ENCODE results near the gene RBM43. TPM values are rescaled to one million over a fixed set of nuclear protein-coding genes. Genes with fewer than 3 reads are reported as not detected.
"Not testable (repeated sequence)": the region's sequence is repeated elsewhere in the genome, so short reads cannot be mapped to it uniquely, and the experiment has no call there.

RBM43 gene
- total and polyA plus RNA-seq, 9 donors: 5.5 to 22.0 (median 13.6) TPM

DNA sequence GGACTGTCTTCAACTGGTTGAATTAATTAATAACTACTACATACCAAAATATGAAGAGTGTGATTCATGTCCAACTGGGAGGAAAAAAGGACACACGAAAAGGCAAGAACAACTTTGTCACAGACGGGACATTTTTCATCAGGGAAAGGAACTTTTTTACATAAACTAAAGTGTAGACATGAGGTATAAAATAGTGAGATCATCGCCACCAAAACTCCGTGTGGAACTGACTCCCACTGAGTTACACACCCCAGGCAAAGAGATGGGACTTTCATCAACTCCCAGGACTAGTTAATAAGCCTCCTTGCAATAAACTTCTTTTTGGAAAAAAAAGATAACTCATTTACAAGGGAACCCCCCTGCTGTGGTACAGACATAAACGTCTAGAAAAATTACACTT lies 40.7 kb upstream of the RBM43 start:
- no peak overlapping the region for H3K4me3 ChIP-seq
- DNase-seq: no peak
- no peaks in the 10 kb centered on the region for H3K27me3 ChIP-seq
- no peaks in the 10 kb centered on the region for H3K36me3 ChIP-seq
- no peak overlapping the region for H3K27ac ChIP-seq
- no peak for TF ChIP-seq EP300 (IDR thresholded peaks at IDR 0.05)
- TF ChIP-seq POLR2A (IDR thresholded peaks at IDR 0.05): no peak
- TF ChIP-seq, protein P1, sequence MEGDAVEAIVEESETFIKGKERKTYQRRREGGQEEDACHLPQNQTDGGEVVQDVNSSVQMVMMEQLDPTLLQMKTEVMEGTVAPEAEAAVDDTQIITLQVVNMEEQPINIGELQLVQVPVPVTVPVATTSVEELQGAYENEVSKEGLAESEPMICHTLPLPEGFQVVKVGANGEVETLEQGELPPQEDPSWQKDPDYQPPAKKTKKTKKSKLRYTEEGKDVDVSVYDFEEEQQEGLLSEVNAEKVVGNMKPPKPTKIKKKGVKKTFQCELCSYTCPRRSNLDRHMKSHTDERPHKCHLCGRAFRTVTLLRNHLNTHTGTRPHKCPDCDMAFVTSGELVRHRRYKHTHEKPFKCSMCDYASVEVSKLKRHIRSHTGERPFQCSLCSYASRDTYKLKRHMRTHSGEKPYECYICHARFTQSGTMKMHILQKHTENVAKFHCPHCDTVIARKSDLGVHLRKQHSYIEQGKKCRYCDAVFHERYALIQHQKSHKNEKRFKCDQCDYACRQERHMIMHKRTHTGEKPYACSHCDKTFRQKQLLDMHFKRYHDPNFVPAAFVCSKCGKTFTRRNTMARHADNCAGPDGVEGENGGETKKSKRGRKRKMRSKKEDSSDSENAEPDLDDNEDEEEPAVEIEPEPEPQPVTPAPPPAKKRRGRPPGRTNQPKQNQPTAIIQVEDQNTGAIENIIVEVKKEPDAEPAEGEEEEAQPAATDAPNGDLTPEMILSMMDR (IDR thresholded peaks at IDR 0.05): no peak
- H3K4me1 ChIP-seq (ENCODE audit: insufficient read depth): no peaks in the 10 kb centered on the region
- WGBS, 3 donors: 60 to 67% (median 64%) methylated on average over 5 of the region's 5 CpGs
- intact Hi-C loops (cut with DNase I): no loop called here
- no peaks in the 10 kb centered on the region for H3K9me3 ChIP-seq

DNA sequence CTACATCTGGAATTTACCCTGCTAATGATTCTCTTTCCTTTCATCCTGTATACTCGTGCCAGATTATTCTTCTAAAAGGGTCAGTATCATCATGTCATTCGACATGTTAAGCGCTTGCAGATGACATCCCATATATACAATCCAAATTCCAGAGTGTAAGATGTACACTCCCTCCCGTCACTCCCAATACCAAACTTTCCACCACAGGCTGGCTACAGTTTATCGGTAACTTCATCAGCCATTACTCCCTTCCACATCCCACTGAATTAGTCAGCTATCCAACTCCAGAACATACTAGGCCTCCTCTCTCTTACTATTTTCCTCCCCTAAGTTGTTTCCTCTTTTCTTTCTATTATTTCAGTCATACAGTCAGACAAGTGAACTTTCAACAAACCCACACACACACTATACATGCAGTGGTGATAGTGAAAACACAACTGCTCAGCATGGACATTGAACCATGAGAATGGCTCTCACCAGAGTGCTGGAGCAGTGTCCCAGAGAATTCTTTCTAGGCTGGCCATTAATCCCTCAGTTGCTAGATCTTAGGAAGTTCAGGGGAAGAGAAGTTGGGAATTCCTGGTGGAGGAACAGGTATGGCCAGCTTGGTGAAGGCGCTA lies 38.4 kb upstream of the RBM43 start:
- Histone ChIP-seq H3K36me3 (no peaks in the 10 kb centered on the region), H3K27me3 (no peaks in the 10 kb centered on the region), H3K9me3 (no peaks in the 10 kb centered on the region), H3K27ac (no peak overlapping the region), H3K4me1 (ENCODE audit: insufficient read depth) (no peaks in the 10 kb centered on the region), H3K4me3 (no peak overlapping the region)
- intact Hi-C loops (cut with DNase I): loop anchor here in 1 of 4 donors (10.0 kb wide), 1 partner anchor 135 kb away; no protein-coding TSS in a partner anchor
- TF ChIP-seq, protein P1 (IDR thresholded peaks at IDR 0.05): no peak
- no peak for TF ChIP-seq POLR2A (IDR thresholded peaks at IDR 0.05)
- no peak for TF ChIP-seq EP300 (IDR thresholded peaks at IDR 0.05)
- DNase-seq: no peak
- 70 to 83% (median 82%) methylated on average over 6 of the region's 6 CpGs for WGBS, 3 donors

DNA sequence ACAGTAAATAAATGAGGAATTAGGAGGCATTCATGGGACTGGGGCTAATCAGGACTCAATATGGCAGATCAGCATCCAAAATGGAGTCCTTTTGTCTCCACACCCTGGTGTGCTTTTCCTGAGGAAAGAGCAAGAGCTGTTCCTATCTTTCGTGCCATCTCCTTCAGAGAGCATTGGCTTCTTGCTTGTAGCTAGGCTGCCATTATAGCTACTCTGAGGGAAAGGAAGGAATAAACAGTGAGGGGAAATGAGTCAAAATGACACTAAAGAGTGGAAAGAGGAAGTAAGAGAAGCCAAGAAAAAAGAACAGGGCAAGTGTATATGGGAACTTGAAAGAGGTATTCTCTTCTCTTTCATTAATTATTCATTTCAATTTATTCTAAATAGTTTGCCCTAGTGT lies 36.2 kb upstream of the RBM43 start:
- Histone ChIP-seq H3K27ac (no peak overlapping the region), H3K36me3 (no peaks in the 10 kb centered on the region), H3K4me1 (ENCODE audit: insufficient read depth) (no peaks in the 10 kb centered on the region), H3K4me3 (no peak overlapping the region), H3K27me3 (no peaks in the 10 kb centered on the region), H3K9me3 (no peaks in the 10 kb centered on the region)
- 0 to 35% (median 16%) methylated on average over 1 of the region's 1 CpG for WGBS, 3 donors
- intact Hi-C loops (cut with DNase I): loop anchor here in 1 of 4 donors (10.0 kb wide), 1 partner anchor 137 kb away; no protein-coding TSS in a partner anchor
- TF ChIP-seq, protein P1 (IDR thresholded peaks at IDR 0.05): no peak
- no peak for TF ChIP-seq POLR2A (IDR thresholded peaks at IDR 0.05)
- TF ChIP-seq EP300 (IDR thresholded peaks at IDR 0.05): no peak
- DNase-seq: no peak

DNA sequence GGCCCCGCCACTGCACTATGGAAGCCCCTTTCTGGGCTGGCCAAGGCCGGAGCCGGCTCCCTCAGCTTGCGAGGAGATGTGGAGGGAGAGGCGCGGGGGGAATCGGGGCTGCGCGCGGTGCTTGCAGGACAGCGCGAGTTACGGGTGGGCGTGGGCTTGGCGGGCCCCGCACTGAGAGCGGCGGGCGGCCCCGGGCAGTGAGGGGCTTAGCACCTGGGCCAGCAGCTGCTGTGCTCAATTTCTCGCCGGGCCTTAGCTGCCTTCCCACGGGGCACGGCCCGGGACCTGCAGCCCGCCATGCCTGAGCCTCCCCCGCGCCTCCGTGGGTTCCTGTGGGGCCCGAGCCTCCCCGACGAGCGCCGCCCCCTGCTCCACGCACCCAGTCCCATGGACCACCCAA lies 34.3 kb upstream of the RBM43 start:
- H3K27me3 ChIP-seq; DNase-seq; H3K4me1 ChIP-seq (ENCODE audit: insufficient read depth); H3K27ac ChIP-seq; H3K36me3 ChIP-seq; H3K4me3 ChIP-seq; H3K9me3 ChIP-seq: not testable (repeated sequence)
- intact Hi-C loops (cut with DNase I): loop anchor here in 1 of 4 donors (10.0 kb wide), 1 partner anchor 139 kb away; no protein-coding TSS in a partner anchor
- WGBS, 3 donors: 90 to 93% (median 93%) methylated on average over 24 to 35 of the region's 35 CpGs

DNA sequence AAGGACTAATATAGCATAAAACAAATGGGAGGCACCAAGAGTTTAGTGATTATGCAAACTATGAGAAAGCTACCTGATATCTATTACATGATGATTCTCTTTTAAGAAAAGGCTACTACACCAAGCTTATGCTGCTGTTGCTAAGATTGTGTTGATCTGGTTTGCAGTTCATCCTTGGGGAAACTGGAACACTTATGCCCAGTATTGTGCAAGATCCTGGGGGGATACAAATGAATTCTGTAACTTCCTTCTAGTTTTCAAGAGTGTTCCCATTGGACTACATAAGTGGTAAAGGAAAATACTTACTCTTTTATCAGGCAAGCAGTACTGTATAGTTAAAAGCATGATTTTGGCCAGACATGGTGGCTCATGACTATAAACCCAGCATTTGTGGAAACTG lies 30.9 kb upstream of the RBM43 start:
- Histone ChIP-seq H3K27ac (no peak overlapping the region), H3K4me1 (ENCODE audit: insufficient read depth) (no peaks in the 10 kb centered on the region), H3K27me3 (no peaks in the 10 kb centered on the region), H3K9me3 (no peaks in the 10 kb centered on the region), H3K36me3 (no peaks in the 10 kb centered on the region), H3K4me3 (no peak overlapping the region)
- intact Hi-C loops (cut with DNase I): loop anchor here in 1 of 4 donors (10.0 kb wide), 1 partner anchor 142 kb away; no protein-coding TSS in a partner anchor
- TF ChIP-seq EP300 (IDR thresholded peaks at IDR 0.05): no peak
- TF ChIP-seq, protein P1 (IDR thresholded peaks at IDR 0.05): no peak
- TF ChIP-seq POLR2A (IDR thresholded peaks at IDR 0.05): no peak
- DNase-seq: no peak
